ENCODE results near the gene FRAS1. TPM values are rescaled to one million over a fixed set of nuclear protein-coding genes. Genes with fewer than 3 reads are reported as not detected.
"Not testable (repeated sequence)": the region's sequence is repeated elsewhere in the genome, so short reads cannot be mapped to it uniquely, and the experiment has no call there.

Gene FRAS1
- total RNA-seq, 5 donors from 2014 or later (not counting 1 experiment from before 2014, with no cell fraction given), result 0.23 to 0.39 (median 0.32) TPM; not detected in 2

DNA sequence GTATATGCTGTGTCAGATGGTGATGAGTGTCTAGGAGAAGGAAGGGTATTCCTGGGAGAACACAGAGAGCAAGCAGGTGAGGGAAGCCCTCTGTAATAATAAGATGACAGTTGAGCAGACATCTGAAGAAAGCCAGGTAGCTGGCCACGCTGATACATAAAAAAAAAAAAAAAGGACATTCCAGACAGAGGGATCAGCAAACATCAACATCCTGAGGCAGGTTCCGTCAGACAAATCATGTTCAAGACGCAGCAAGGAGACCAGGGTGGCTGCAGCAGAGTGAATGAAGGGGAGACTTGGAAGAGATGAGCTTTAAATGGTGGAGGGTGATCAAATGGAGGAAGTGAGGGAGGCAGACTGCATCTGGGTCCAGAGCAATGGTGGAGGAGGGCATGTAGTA lies 396.9 kb downstream of the FRAS1 start:
- POLR2A ChIA-PET, result no interaction called here
- Mint-ChIP-seq H3K4me3 (no peak overlapping the region), H3K36me3 (no peaks in the 10 kb centered on the region), H3K4me1 (no peaks in the 10 kb centered on the region), H3K27me3 (peaks cover 6 to 14% of the 10 kb centered on the region in 2 donors), H3K27ac (no peak overlapping the region), H3K9me3 (no peaks in the 10 kb centered on the region)
- Histone ChIP-seq H3K36me3 (ENCODE audit: control insufficient read depth in 2 of 2, extremely low read depth in 1 of 2, insufficient read depth in 1 of 2, low read length in 1 of 2) (no peaks in the 10 kb centered on the region), H3K9me3 (no peaks in the 10 kb centered on the region), H3K27ac (ENCODE audit: low read length) (no peak overlapping the region), H3K4me3 (ENCODE audit: control insufficient read depth in 1 of 2, extremely low read depth in 1 of 2, low read length in 1 of 2) (no peak overlapping the region), H3K4me1 (ENCODE audit: control insufficient read depth in 1 of 2, extremely low read depth in 1 of 2, insufficient read depth in 2 of 2, low read length in 2 of 2) (no peaks in the 10 kb centered on the region), H3K27me3 (replicated peaks in 1 of 2; ENCODE audit: control insufficient read depth in 2 of 2, extremely low read depth in 1 of 2, insufficient read depth in 2 of 2, low read length in 1 of 2) (peaks cover 0 to 3% of the 10 kb centered on the region in 2 experiments)
- no peak for DNase-seq
- WGBS (ENCODE audit: insufficient coverage), result 68% methylated on average over 3 of the region's 3 CpGs
- ATAC-seq (replicated peaks in 1 of 4), result no peak
- CTCF ChIA-PET, result no interaction called here

GRCh38 chr4:78457751-78458150 lies 400.6 kb downstream of the FRAS1 start:
- no peak for ATAC-seq (replicated peaks in 1 of 4)
- H3K27ac ChIP-seq (ENCODE audit: low read length), result no peak overlapping the region
- Mint-ChIP-seq H3K9me3 (no peaks in the 10 kb centered on the region), H3K36me3 (no peaks in the 10 kb centered on the region), H3K4me3 (no peak overlapping the region), H3K27ac (no peak overlapping the region), H3K4me1 (no peaks in the 10 kb centered on the region), H3K27me3 (peaks cover 6 to 14% of the 10 kb centered on the region in 2 donors)
- no peaks in the 10 kb centered on the region for H3K9me3 ChIP-seq
- peaks cover 0 to 3% of the 10 kb centered on the region in 2 experiments for H3K27me3 ChIP-seq (replicated peaks in 1 of 2; ENCODE audit: control insufficient read depth in 2 of 2, extremely low read depth in 1 of 2, insufficient read depth in 2 of 2, low read length in 1 of 2)
- ChIA-PET CTCF (no interaction called here), POLR2A (no interaction called here)
- no peak for DNase-seq
- H3K36me3 ChIP-seq (ENCODE audit: control insufficient read depth in 2 of 2, extremely low read depth in 1 of 2, insufficient read depth in 1 of 2, low read length in 1 of 2), result no peaks in the 10 kb centered on the region
- no peaks in the 10 kb centered on the region for H3K4me1 ChIP-seq (ENCODE audit: control insufficient read depth in 1 of 2, extremely low read depth in 1 of 2, insufficient read depth in 2 of 2, low read length in 2 of 2)
- no peak overlapping the region for H3K4me3 ChIP-seq (ENCODE audit: control insufficient read depth in 1 of 2, extremely low read depth in 1 of 2, low read length in 1 of 2)
- WGBS (ENCODE audit: insufficient coverage), result 77% methylated on average over 1 of the region's 3 CpGs

DNA sequence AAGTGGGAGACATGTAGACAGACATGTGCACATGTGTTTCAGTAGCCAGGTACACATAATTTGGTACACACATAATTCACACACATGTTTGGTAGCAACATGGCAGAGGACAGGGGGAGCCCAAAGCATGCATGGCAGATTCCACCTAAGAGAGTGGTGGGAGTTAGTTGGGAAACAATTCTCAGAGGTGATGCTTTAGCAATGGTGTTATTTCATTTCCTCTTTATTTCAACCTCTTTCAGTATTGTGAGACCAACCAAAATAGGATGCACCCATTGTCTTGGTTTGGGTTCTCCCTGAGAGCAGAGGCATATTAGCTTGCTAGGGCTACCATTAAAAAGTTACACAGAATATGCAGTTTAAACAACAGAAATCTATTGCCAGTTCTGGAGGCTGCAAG lies 402.2 kb downstream of the FRAS1 start:
- no peak overlapping the region for H3K4me3 Mint-ChIP-seq
- no peaks in the 10 kb centered on the region for H3K4me1 Mint-ChIP-seq
- no peak overlapping the region for H3K27ac Mint-ChIP-seq
- no peak overlapping the region for H3K27ac ChIP-seq (ENCODE audit: low read length)
- ChIA-PET CTCF (no interaction called here), POLR2A (no interaction called here)
- H3K36me3 Mint-ChIP-seq, result no peaks in the 10 kb centered on the region
- DNase-seq (no peak), ATAC-seq (replicated peaks in 1 of 4) (no peak)
- H3K4me1 ChIP-seq (ENCODE audit: control insufficient read depth in 1 of 2, extremely low read depth in 1 of 2, insufficient read depth in 2 of 2, low read length in 2 of 2), result no peaks in the 10 kb centered on the region
- H3K9me3 Mint-ChIP-seq, result no peaks in the 10 kb centered on the region
- no peaks in the 10 kb centered on the region for H3K9me3 ChIP-seq
- H3K36me3 ChIP-seq (ENCODE audit: control insufficient read depth in 2 of 2, extremely low read depth in 1 of 2, insufficient read depth in 1 of 2, low read length in 1 of 2), result no peaks in the 10 kb centered on the region
- H3K27me3 ChIP-seq (replicated peaks in 1 of 2; ENCODE audit: control insufficient read depth in 2 of 2, extremely low read depth in 1 of 2, insufficient read depth in 2 of 2, low read length in 1 of 2), result peaks cover 0 to 3% of the 10 kb centered on the region in 2 experiments
- H3K27me3 Mint-ChIP-seq, result peaks cover 0 to 4% of the 10 kb centered on the region in 2 donors
- no peak overlapping the region for H3K4me3 ChIP-seq (ENCODE audit: control insufficient read depth in 1 of 2, extremely low read depth in 1 of 2, low read length in 1 of 2)

- H3K4me3 ChIP-seq (ENCODE audit: control insufficient read depth in 1 of 2, extremely low read depth in 1 of 2, low read length in 1 of 2), result no peak overlapping the region
- 100% methylated on average over 1 of the region's 3 CpGs for WGBS (ENCODE audit: insufficient coverage)
These were observed 403.2 kb downstream of the FRAS1 start for GRCh38 chr4:78460368-78460767.

DNA sequence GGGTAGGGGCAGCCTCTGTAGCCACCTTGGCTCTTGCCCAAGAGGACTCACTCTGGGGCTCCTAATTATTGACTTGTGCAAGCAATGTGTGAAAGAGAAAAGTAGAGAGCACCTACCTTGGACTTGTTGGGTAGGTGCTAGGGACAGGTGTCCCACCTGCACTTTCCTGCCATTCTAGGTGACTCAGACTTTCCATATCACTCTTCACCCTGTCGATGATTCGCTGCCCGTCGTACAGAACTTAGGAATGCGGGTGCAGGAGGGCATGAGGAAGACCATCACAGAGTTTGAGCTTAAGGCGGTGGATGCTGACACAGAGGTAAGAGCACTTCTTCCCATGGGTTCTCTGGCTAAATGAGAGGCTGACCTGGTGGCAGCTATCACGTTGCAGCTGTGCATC lies 407.1 kb downstream of the FRAS1 start:
- Histone ChIP-seq H3K9me3 (no peaks in the 10 kb centered on the region), H3K36me3 (ENCODE audit: control insufficient read depth in 2 of 2, extremely low read depth in 1 of 2, insufficient read depth in 1 of 2, low read length in 1 of 2) (no peaks in the 10 kb centered on the region), H3K27me3 (replicated peaks in 1 of 2; ENCODE audit: control insufficient read depth in 2 of 2, extremely low read depth in 1 of 2, insufficient read depth in 2 of 2, low read length in 1 of 2) (no peaks in the 10 kb centered on the region), H3K4me3 (ENCODE audit: control insufficient read depth in 1 of 2, extremely low read depth in 1 of 2, low read length in 1 of 2) (no peak overlapping the region), H3K27ac (ENCODE audit: low read length) (no peak overlapping the region), H3K4me1 (ENCODE audit: control insufficient read depth in 1 of 2, extremely low read depth in 1 of 2, insufficient read depth in 2 of 2, low read length in 2 of 2) (no peaks in the 10 kb centered on the region)
- POLR2A ChIA-PET, result no interaction called here
- CTCF ChIA-PET, result no interaction called here
- WGBS (ENCODE audit: insufficient coverage), result 95% methylated on average over 4 of the region's 7 CpGs
- Mint-ChIP-seq H3K36me3 (no peaks in the 10 kb centered on the region), H3K27me3 (no peaks in the 10 kb centered on the region), H3K27ac (no peak overlapping the region), H3K4me3 (no peak overlapping the region), H3K9me3 (peaks cover 0 to 5% (median 5%) of the 10 kb centered on the region in 3 donors), H3K4me1 (no peaks in the 10 kb centered on the region)
- ATAC-seq (replicated peaks in 1 of 4) (no peak), DNase-seq (no peak)

More at GRCh38 chr4:78460368-78460767, 403.2 kb downstream of the FRAS1 start:
- Mint-ChIP-seq H3K27me3 (peaks cover 0 to 4% of the 10 kb centered on the region in 2 donors), H3K27ac (no peak overlapping the region), H3K36me3 (no peaks in the 10 kb centered on the region), H3K9me3 (no peaks in the 10 kb centered on the region), H3K4me3 (no peak overlapping the region), H3K4me1 (no peaks in the 10 kb centered on the region)
- Histone ChIP-seq H3K9me3 (no peaks in the 10 kb centered on the region), H3K27ac (ENCODE audit: low read length) (no peak overlapping the region), H3K36me3 (ENCODE audit: control insufficient read depth in 2 of 2, extremely low read depth in 1 of 2, insufficient read depth in 1 of 2, low read length in 1 of 2) (no peaks in the 10 kb centered on the region), H3K27me3 (replicated peaks in 1 of 2; ENCODE audit: control insufficient read depth in 2 of 2, extremely low read depth in 1 of 2, insufficient read depth in 2 of 2, low read length in 1 of 2) (no peaks in the 10 kb centered on the region), H3K4me1 (ENCODE audit: control insufficient read depth in 1 of 2, extremely low read depth in 1 of 2, insufficient read depth in 2 of 2, low read length in 2 of 2) (no peaks in the 10 kb centered on the region)
- no peak for ATAC-seq (replicated peaks in 1 of 4)
- CTCF ChIA-PET, result no interaction called here
- POLR2A ChIA-PET, result no interaction called here
- no peak for DNase-seq

DNA sequence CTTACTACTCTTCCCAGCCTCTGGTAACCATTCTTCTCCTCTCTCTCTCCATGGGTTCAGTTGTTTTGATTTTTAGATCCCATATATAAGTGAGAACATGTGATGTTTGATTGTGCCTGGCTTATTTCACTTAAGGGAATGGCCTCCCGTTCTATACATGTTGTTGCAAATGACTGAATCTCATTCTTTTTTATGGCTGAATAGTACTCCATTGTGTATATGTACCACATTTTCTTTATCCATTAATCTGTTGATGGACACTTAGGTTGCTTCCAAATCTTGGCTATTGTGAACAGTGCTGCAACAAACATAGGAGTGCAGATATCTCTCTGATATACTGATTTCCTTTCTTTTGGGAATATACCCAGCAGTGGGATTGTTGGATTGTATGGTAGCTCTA lies 410.1 kb downstream of the FRAS1 start:
- POLR2A ChIA-PET; DNase-seq; H3K36me3 ChIP-seq (ENCODE audit: control insufficient read depth in 2 of 2, extremely low read depth in 1 of 2, insufficient read depth in 1 of 2, low read length in 1 of 2); H3K27me3 Mint-ChIP-seq; H3K9me3 Mint-ChIP-seq; H3K36me3 Mint-ChIP-seq; H3K27ac Mint-ChIP-seq; H3K9me3 ChIP-seq; H3K27ac ChIP-seq (ENCODE audit: low read length); H3K4me1 ChIP-seq (ENCODE audit: control insufficient read depth in 1 of 2, extremely low read depth in 1 of 2, insufficient read depth in 2 of 2, low read length in 2 of 2); H3K4me3 Mint-ChIP-seq; H3K4me1 Mint-ChIP-seq; H3K4me3 ChIP-seq (ENCODE audit: control insufficient read depth in 1 of 2, extremely low read depth in 1 of 2, low read length in 1 of 2); CTCF ChIA-PET; ATAC-seq (replicated peaks in 1 of 4); H3K27me3 ChIP-seq (replicated peaks in 1 of 2; ENCODE audit: control insufficient read depth in 2 of 2, extremely low read depth in 1 of 2, insufficient read depth in 2 of 2, low read length in 1 of 2): not testable (repeated sequence)
- WGBS (ENCODE audit: insufficient coverage), result no CpG with 5 or more reads among the region's 1 CpG

DNA sequence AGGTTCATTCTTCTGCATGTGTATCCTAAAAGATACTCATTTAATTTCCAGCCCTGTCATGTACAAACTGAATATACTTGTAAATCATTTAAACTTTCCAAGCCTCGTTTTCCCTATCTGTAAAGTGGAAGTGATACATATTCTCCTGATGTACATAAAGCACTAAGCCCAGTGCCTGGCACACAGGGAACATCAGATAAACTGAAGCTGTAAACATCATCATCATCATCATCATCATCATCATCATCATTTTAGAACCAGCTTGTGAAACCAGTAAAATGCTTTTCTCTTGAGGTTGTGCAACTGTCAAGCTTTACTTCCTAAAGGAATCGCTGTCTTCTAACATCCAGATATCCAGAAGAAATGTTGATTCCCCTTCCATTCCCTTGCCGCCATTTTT lies 411.1 kb downstream of the FRAS1 start:
- Mint-ChIP-seq H3K27me3 (peaks cover 0 to 5% of the 10 kb centered on the region in 2 donors), H3K27ac (no peak overlapping the region), H3K4me1 (no peaks in the 10 kb centered on the region), H3K36me3 (no peaks in the 10 kb centered on the region), H3K9me3 (peaks cover 0 to 5% (median 5%) of the 10 kb centered on the region in 3 donors), H3K4me3 (no peak overlapping the region)
- H3K27ac ChIP-seq (ENCODE audit: low read length), result no peak overlapping the region
- H3K4me3 ChIP-seq (ENCODE audit: control insufficient read depth in 1 of 2, extremely low read depth in 1 of 2, low read length in 1 of 2), result no peak overlapping the region
- no peaks in the 10 kb centered on the region for H3K36me3 ChIP-seq (ENCODE audit: control insufficient read depth in 2 of 2, extremely low read depth in 1 of 2, insufficient read depth in 1 of 2, low read length in 1 of 2)
- WGBS (ENCODE audit: insufficient coverage), result 92% methylated on average over 2 of the region's 3 CpGs
- no peak for DNase-seq
- H3K27me3 ChIP-seq (replicated peaks in 1 of 2; ENCODE audit: control insufficient read depth in 2 of 2, extremely low read depth in 1 of 2, insufficient read depth in 2 of 2, low read length in 1 of 2), result no peaks in the 10 kb centered on the region
- H3K9me3 ChIP-seq, result no peaks in the 10 kb centered on the region
- ChIA-PET POLR2A (no interaction called here), CTCF (no interaction called here)
- no peak for ATAC-seq (replicated peaks in 1 of 4)
- H3K4me1 ChIP-seq (ENCODE audit: control insufficient read depth in 1 of 2, extremely low read depth in 1 of 2, insufficient read depth in 2 of 2, low read length in 2 of 2), result no peaks in the 10 kb centered on the region

All from T-cell (primary cell).